ENCODE data around the gene NUBP2. TPM values are rescaled to one million over a fixed set of nuclear protein-coding genes. Genes with fewer than 3 reads are reported as not detected.

The NUBP2 gene
- total RNA-seq, 1 donor from 2014 or later: 66.1 TPM

- Mint-ChIP-seq H3K36me3 (ENCODE audit: unreplicated experiment) (no peaks in the 10 kb centered on the region), H3K4me1 (ENCODE audit: low read depth, unreplicated experiment) (no peaks in the 10 kb centered on the region), H3K27ac (ENCODE audit: unreplicated experiment) (no peak overlapping the region), H3K4me3 (ENCODE audit: unreplicated experiment) (no peak overlapping the region), H3K9me3 (ENCODE audit: unreplicated experiment) (peaks cover 2% of the 10 kb centered on the region), H3K27me3 (ENCODE audit: unreplicated experiment) (no peaks in the 10 kb centered on the region)
- DNase-seq: peak; percentile 15
- TF ChIP-seq CTCF (IDR thresholded peaks at IDR 0.05; ENCODE audit: partially characterized antibody, unreplicated experiment): no peak
Observed at GRCh38 chr16:1788708-1789100, 5.9 kb downstream of the NUBP2 start.

GRCh38 chr16:1789643-1790045, 6.9 kb downstream of the NUBP2 start:
- Mint-ChIP-seq H3K27me3 (ENCODE audit: unreplicated experiment) (no peaks in the 10 kb centered on the region), H3K4me1 (ENCODE audit: low read depth, unreplicated experiment) (no peaks in the 10 kb centered on the region), H3K9me3 (ENCODE audit: unreplicated experiment) (peaks cover 2% of the 10 kb centered on the region), H3K27ac (ENCODE audit: unreplicated experiment) (no peak overlapping the region), H3K36me3 (ENCODE audit: unreplicated experiment) (no peaks in the 10 kb centered on the region), H3K4me3 (ENCODE audit: unreplicated experiment) (no peak overlapping the region)
- DNase-seq: peak; percentile 17
- TF ChIP-seq CTCF (IDR thresholded peaks at IDR 0.05; ENCODE audit: partially characterized antibody, unreplicated experiment): no peak

- DNase-seq: no peak
- H3K27me3 Mint-ChIP-seq (ENCODE audit: unreplicated experiment): no peaks in the 10 kb centered on the region
- TF ChIP-seq CTCF (IDR thresholded peaks at IDR 0.05; ENCODE audit: partially characterized antibody, unreplicated experiment): no peak
- peaks cover 2% of the 10 kb centered on the region for H3K9me3 Mint-ChIP-seq (ENCODE audit: unreplicated experiment)
- no peaks in the 10 kb centered on the region for H3K36me3 Mint-ChIP-seq (ENCODE audit: unreplicated experiment)
- H3K27ac Mint-ChIP-seq (ENCODE audit: unreplicated experiment): no peak overlapping the region
- H3K4me1 Mint-ChIP-seq (ENCODE audit: low read depth, unreplicated experiment): no peaks in the 10 kb centered on the region
- no peak overlapping the region for H3K4me3 Mint-ChIP-seq (ENCODE audit: unreplicated experiment)
Observed at GRCh38 chr16:1790261-1790610, 7.5 kb downstream of the NUBP2 start.

- no peaks in the 10 kb centered on the region for H3K27me3 Mint-ChIP-seq (ENCODE audit: unreplicated experiment)
- no peak overlapping the region for H3K27ac Mint-ChIP-seq (ENCODE audit: unreplicated experiment)
- no peak overlapping the region for H3K4me3 Mint-ChIP-seq (ENCODE audit: unreplicated experiment)
- H3K4me1 Mint-ChIP-seq (ENCODE audit: low read depth, unreplicated experiment): no peaks in the 10 kb centered on the region
- H3K9me3 Mint-ChIP-seq (ENCODE audit: unreplicated experiment): no peaks in the 10 kb centered on the region
- TF ChIP-seq CTCF (IDR thresholded peaks at IDR 0.05; ENCODE audit: partially characterized antibody, unreplicated experiment): no peak
- DNase-seq: no peak
- H3K36me3 Mint-ChIP-seq (ENCODE audit: unreplicated experiment): no peaks in the 10 kb centered on the region
Observed at GRCh38 chr16:1790611-1791255, 8.0 kb downstream of the NUBP2 start.

- Mint-ChIP-seq H3K27me3 (ENCODE audit: unreplicated experiment) (no peaks in the 10 kb centered on the region), H3K4me3 (ENCODE audit: unreplicated experiment) (no peak overlapping the region), H3K27ac (ENCODE audit: unreplicated experiment) (no peak overlapping the region), H3K9me3 (ENCODE audit: unreplicated experiment) (no peaks in the 10 kb centered on the region), H3K36me3 (ENCODE audit: unreplicated experiment) (no peaks in the 10 kb centered on the region), H3K4me1 (ENCODE audit: low read depth, unreplicated experiment) (no peaks in the 10 kb centered on the region)
- no peak for DNase-seq
- no peak for TF ChIP-seq CTCF (IDR thresholded peaks at IDR 0.05; ENCODE audit: partially characterized antibody, unreplicated experiment)
Observed at GRCh38 chr16:1791256-1791942, 8.6 kb downstream of the NUBP2 start.

Data from glutamatergic neuron (in vitro differentiated cells).